Fibroblast of the aortic adventitia (primary cell): ENCODE measurements around the gene MFAP1. TPM values are rescaled to one million over a fixed set of nuclear protein-coding genes. Genes with fewer than 3 reads are reported as not detected.
A peak's percentile ranks its signal among the peaks of the same experiment; 100 is the strongest.
"Not testable (repeated sequence)": the region's sequence is repeated elsewhere in the genome, so short reads cannot be mapped to it uniquely, and the experiment has no call there.

Experiments used
- DNase-seq: peaks from one replicate; pipeline ENCODE4 v3.0.0-alpha.2; 2010; ENCODE audit warnings: low read depth
- H3K4me3 ChIP-seq: 2 replicates; pipeline ENCODE4 v1.5.1; 2011; ENCODE audit warnings: low read depth, mild to moderate bottlenecking, control low read depth, low read length, moderate library complexity
- total RNA-seq: library from RNA; depleted of rRNA; stranded (reverse); fragments of >200 nt; gene quantifications from 2 replicates; pipeline ENCODE4 v1.2.3, GENCODE V29; 2012; ENCODE audit warnings: low replicate concordance
- TF ChIP-seq, protein P1 (sequence below): IDR thresholded peaks from 2 replicates; pipeline ENCODE4 v1.5.1; 2011; ENCODE audit warnings: mild to moderate bottlenecking, low read length, control low read depth, inconsistent platforms; ENCODE audit not compliant: insufficient read depth

The MFAP1 gene
- total RNA-seq, 1 donor, result 24.2 TPM

- TF ChIP-seq, protein P1, sequence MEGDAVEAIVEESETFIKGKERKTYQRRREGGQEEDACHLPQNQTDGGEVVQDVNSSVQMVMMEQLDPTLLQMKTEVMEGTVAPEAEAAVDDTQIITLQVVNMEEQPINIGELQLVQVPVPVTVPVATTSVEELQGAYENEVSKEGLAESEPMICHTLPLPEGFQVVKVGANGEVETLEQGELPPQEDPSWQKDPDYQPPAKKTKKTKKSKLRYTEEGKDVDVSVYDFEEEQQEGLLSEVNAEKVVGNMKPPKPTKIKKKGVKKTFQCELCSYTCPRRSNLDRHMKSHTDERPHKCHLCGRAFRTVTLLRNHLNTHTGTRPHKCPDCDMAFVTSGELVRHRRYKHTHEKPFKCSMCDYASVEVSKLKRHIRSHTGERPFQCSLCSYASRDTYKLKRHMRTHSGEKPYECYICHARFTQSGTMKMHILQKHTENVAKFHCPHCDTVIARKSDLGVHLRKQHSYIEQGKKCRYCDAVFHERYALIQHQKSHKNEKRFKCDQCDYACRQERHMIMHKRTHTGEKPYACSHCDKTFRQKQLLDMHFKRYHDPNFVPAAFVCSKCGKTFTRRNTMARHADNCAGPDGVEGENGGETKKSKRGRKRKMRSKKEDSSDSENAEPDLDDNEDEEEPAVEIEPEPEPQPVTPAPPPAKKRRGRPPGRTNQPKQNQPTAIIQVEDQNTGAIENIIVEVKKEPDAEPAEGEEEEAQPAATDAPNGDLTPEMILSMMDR, result no peak
- no peak for DNase-seq
- no peak overlapping the region for H3K4me3 ChIP-seq
Measured at GRCh38 chr15:43808435-43808950, 16.0 kb downstream of the MFAP1 start.

- not testable (repeated sequence) for DNase-seq, H3K4me3 ChIP-seq
Measured at GRCh38 chr15:43802676-43803075, 21.8 kb downstream of the MFAP1 start.

DNA sequence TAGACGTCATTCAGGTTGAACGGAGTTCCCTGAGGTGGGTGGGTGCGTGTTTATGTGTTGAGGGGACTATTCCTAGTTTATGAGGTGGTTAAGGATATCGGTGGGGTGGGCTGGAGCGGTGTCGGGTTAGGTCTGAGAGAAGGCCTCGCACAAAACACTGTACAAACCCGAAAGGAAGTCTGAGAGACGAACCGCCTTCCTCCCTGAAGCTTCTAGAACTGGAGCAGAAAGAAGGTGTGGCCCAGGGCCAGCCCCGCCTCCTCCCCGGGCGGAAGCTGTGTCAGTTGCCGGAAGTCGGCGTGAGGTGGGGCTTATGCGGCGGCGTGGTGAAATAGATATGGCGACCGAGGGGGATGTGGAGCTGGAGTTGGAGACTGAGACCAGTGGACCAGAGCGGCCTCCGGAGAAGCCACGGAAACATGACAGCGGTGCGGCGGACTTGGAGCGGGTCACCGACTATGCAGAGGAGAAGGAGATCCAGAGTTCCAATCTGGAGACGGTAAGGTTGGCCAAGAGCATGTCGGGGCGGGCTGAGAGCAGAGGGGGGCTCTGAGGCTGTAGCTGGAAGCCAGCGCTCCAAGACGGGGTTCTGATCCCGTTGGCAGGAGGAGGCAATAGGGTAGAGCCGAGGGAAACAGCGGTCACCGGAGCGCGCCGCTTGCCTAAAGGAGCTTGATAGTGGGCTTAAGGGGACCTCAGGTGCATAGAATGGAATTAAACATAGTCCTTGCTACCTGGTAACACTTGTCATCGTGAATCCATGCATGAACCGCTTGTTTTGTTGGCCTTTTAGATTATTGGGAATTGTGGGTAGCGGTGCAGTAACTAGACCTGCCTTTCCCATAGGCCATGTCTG lies 24.0 kb downstream of the MFAP1 start, which contains the start of gene HYPK:
HYPK (plus strand) TSS at position 314 of the 856 bp plus-strand sequence; CDS start at position 338, 24 bp downstream.
- TF ChIP-seq, protein P1, result no peak
- peak; percentile 87 for DNase-seq
- peak within 1 kb of the TSS; percentile 99 for H3K4me3 ChIP-seq

DNA sequence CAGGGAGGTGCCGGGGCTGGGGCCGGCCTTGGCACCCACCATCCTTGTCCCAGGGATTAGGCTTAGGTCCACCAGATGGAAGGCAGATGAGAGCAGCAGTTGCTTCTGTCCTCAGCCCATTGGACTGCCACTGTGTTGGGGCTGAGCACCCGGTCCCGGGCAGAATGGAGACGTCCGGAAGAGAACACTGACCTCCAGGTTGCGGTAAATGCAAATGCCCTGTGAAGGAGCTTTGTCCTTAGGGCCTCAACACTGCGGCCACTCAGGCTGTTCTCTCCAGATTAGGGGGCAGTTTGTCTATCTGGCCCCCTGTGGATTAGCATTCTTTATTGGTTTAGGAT lies 24.6 kb downstream of the MFAP1 start, which contains the start of gene SERINC4:
SERINC4 (minus strand) TSS at position 276 of the 341 bp plus-strand sequence; CDS start at position 42, 234 bp downstream.
- H3K4me3 ChIP-seq, result peak within 1 kb of the TSS; percentile 99
- TF ChIP-seq, protein P1, result no peak
- no peak for DNase-seq

GRCh38 chr15:43799209-43799944 lies 25.1 kb downstream of the MFAP1 start:
- H3K4me3 ChIP-seq, result no peak overlapping the region
- no peak for DNase-seq
- TF ChIP-seq, protein P1, result no peak

DNA sequence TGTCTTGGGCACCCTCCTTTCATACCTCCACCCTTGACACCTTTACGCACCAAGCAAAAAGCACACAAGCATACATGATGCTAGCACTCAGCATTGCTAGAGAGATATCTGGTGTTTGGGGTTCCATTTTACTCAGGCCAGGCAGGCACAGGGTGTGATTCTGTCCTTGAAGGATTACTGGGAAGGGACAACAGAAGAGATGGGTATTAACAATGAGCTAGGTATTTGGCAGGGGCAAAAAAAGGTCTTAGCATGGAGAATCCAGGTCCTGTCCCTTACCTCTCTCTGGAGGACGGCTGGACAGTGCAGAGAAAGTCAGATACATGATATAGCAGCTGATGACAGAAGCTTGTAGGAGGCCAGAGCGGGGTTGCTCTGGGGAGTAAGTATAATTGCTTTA lies 27.9 kb downstream of the MFAP1 start:
- no peak overlapping the region for H3K4me3 ChIP-seq
- no peak for DNase-seq
- TF ChIP-seq, protein P1, result no peak

DNA sequence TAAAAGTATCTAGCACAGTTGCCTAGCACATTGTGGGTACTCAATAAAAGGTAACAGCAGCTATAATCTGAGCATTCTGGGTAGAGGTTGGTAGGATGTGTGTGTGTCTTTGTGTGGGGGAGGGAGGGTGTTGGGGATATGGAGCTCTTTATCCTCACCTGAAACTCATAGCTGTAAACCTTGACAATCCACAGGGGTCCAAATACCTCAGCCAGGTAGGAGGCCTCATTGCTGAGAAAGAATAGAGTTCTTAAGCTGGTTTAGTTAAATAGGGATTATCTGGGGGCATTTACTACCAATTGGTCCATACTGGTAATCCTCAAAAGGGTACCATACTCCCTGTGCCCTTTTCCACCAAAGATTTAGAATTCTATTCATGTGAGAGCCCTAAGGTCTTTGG lies 28.5 kb downstream of the MFAP1 start:
- DNase-seq, result no peak
- TF ChIP-seq, protein P1, result no peak

More for the DNA sequence above, 28.5 kb downstream of the MFAP1 start:
- H3K4me3 ChIP-seq, result no peak overlapping the region
